Measurements from ENCODE around the gene LCE1B. TPM values are rescaled to one million over a fixed set of nuclear protein-coding genes. Genes with fewer than 3 reads are reported as not detected.

Gene LCE1B
- polyA plus RNA-seq, 3 donors: not detected

DNA sequence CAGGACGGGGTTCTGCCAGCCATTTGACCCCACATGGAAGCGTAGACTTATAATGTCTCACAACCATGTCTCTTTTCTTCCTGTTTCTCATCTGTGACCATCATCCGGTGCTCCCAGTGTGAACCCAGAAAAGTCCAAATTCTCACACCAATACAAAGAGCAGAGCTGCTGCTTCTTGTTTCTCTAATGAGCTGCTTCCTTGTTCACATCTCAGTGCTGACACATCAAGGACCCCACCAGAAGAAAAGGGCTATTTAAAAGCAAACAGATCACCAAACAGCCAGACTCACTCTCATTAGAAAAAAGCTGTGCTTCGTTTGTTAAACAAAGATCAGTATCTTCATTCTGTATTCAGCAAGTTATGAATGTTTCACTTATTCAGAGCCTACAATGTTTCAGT is 16.1 kb upstream of the LCE1B start:
- TF ChIP-seq, protein P1, sequence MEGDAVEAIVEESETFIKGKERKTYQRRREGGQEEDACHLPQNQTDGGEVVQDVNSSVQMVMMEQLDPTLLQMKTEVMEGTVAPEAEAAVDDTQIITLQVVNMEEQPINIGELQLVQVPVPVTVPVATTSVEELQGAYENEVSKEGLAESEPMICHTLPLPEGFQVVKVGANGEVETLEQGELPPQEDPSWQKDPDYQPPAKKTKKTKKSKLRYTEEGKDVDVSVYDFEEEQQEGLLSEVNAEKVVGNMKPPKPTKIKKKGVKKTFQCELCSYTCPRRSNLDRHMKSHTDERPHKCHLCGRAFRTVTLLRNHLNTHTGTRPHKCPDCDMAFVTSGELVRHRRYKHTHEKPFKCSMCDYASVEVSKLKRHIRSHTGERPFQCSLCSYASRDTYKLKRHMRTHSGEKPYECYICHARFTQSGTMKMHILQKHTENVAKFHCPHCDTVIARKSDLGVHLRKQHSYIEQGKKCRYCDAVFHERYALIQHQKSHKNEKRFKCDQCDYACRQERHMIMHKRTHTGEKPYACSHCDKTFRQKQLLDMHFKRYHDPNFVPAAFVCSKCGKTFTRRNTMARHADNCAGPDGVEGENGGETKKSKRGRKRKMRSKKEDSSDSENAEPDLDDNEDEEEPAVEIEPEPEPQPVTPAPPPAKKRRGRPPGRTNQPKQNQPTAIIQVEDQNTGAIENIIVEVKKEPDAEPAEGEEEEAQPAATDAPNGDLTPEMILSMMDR (IDR thresholded peaks at IDR 0.05): no peak
- no peak for DNase-seq
- Histone ChIP-seq H4K20me1 (ENCODE audit: insufficient read depth, low read length) (no peaks in the 10 kb centered on the region), H3K9ac (ENCODE audit: insufficient read depth, low read length, poor library complexity, severe bottlenecking) (no peak overlapping the region), H2AFZ (ENCODE audit: insufficient read depth, low read depth, low read length, poor library complexity, severe bottlenecking) (no peak overlapping the region), H3K79me2 (ENCODE audit: insufficient read depth, low read length) (no peaks in the 10 kb centered on the region), H3K4me1 (ENCODE audit: control insufficient read depth in 1 of 2, insufficient read depth in 2 of 2, low read length in 2 of 2) (no peaks in the 10 kb centered on the region), H3K4me3 (replicated peaks in 1 of 3; ENCODE audit: low read depth in 2 of 3, low read length in 3 of 3) (no peak overlapping the region), H3K27me3 (ENCODE audit: control insufficient read depth in 2 of 2, insufficient read depth in 2 of 2, low read length in 2 of 2) (no peaks in the 10 kb centered on the region), H3K27ac (ENCODE audit: low read depth in 1 of 2, low read length in 2 of 2) (no peak overlapping the region), H3K9me3 (replicated peaks in 1 of 2; ENCODE audit: control insufficient read depth in 1 of 2, insufficient read depth in 1 of 2, low read length in 2 of 2) (no peaks in the 10 kb centered on the region), H3K4me2 (replicated peaks; ENCODE audit: extremely low read depth, low read length, poor library complexity, severe bottlenecking) (no peak overlapping the region), H3K36me3 (replicated peaks in 1 of 2; ENCODE audit: control insufficient read depth in 1 of 2, insufficient read depth in 2 of 2, low read length in 2 of 2) (no peaks in the 10 kb centered on the region)
- no peaks in the 10 kb centered on the region for H3K36me3 Mint-ChIP-seq
- 78% methylated on average over 4 of the region's 4 CpGs for WGBS (ENCODE audit: insufficient coverage)
- peaks cover 2 to 15% (median 4%) of the 10 kb centered on the region in 3 donors for H3K27me3 Mint-ChIP-seq (ENCODE audit: low read depth in 3 of 3)
- H3K4me3 Mint-ChIP-seq: no peak overlapping the region
- H3K9me3 Mint-ChIP-seq: peaks cover 0 to 3% (median 0%) of the 10 kb centered on the region in 7 donors
- intact Hi-C loops (cut with micrococcal nuclease): no loop called here
- no peaks in the 10 kb centered on the region for H3K4me1 Mint-ChIP-seq
- H3K27ac Mint-ChIP-seq: no peak overlapping the region

DNA sequence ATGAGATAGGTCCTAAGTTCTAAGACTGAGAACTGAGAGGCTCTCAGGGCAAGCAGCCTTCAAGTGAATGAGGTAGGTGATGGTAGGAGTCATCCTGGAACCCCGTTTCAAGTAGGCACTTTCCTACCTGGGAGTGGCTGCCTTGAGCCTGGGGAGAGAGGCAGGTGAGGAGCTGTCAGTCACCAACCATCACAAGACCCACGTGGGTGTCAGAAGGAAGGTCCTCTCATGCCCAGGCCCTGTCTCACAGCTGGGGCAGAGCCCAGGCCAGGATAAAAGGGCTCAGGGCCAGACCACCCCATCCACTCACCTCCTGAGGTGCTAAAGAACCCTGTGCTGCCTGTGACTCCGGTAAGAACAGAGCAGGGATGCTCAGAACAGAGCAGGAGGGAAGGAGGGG is 15.3 kb upstream of the LCE1B start, which contains the start of gene LCE1D:
TSS of gene LCE1D (plus strand) at position 301 of the 400 bp plus-strand sequence. CDS start 1,074 bp downstream, outside the sequence.
- 67% methylated on average over 1 of the region's 3 CpGs for WGBS (ENCODE audit: insufficient coverage)
- H4K20me1 ChIP-seq (ENCODE audit: insufficient read depth, low read length): no peaks in the 10 kb centered on the region
- Mint-ChIP-seq H3K27ac (no peak within 1 kb of the TSS), H3K9me3 (peaks cover 0 to 3% (median 0%) of the 10 kb centered on the region in 7 donors), H3K4me1 (no peaks in the 10 kb centered on the region), H3K36me3 (no peaks in the 10 kb centered on the region), H3K4me3 (no peak within 1 kb of the TSS), H3K27me3 (ENCODE audit: low read depth in 3 of 3) (peaks cover 2 to 14% (median 4%) of the 10 kb centered on the region in 3 donors)
- H3K79me2 ChIP-seq (ENCODE audit: insufficient read depth, low read length): no peaks in the 10 kb centered on the region
- H3K27ac ChIP-seq (ENCODE audit: low read depth in 1 of 2, low read length in 2 of 2): no peak within 1 kb of the TSS
- H3K4me1 ChIP-seq (ENCODE audit: control insufficient read depth in 1 of 2, insufficient read depth in 2 of 2, low read length in 2 of 2): no peaks in the 10 kb centered on the region
- H2AFZ ChIP-seq (ENCODE audit: insufficient read depth, low read depth, low read length, poor library complexity, severe bottlenecking): no peak within 1 kb of the TSS
- no peak within 1 kb of the TSS for H3K4me2 ChIP-seq (replicated peaks; ENCODE audit: extremely low read depth, low read length, poor library complexity, severe bottlenecking)
- no peak within 1 kb of the TSS for H3K9ac ChIP-seq (ENCODE audit: insufficient read depth, low read length, poor library complexity, severe bottlenecking)
- no peaks in the 10 kb centered on the region for H3K36me3 ChIP-seq (replicated peaks in 1 of 2; ENCODE audit: control insufficient read depth in 1 of 2, insufficient read depth in 2 of 2, low read length in 2 of 2)
- TF ChIP-seq, protein P1 (IDR thresholded peaks at IDR 0.05): no peak
- intact Hi-C loops (cut with micrococcal nuclease): no loop called here
- H3K9me3 ChIP-seq (replicated peaks in 1 of 2; ENCODE audit: control insufficient read depth in 1 of 2, insufficient read depth in 1 of 2, low read length in 2 of 2): no peaks in the 10 kb centered on the region
- no peaks in the 10 kb centered on the region for H3K27me3 ChIP-seq (ENCODE audit: control insufficient read depth in 2 of 2, insufficient read depth in 2 of 2, low read length in 2 of 2)
- DNase-seq: no peak
- no peak within 1 kb of the TSS for H3K4me3 ChIP-seq (replicated peaks in 1 of 3; ENCODE audit: low read depth in 2 of 3, low read length in 3 of 3)

Data from CD14-positive monocyte (primary cell).